Measurements from ENCODE around the gene SLC25A29.

DNA sequence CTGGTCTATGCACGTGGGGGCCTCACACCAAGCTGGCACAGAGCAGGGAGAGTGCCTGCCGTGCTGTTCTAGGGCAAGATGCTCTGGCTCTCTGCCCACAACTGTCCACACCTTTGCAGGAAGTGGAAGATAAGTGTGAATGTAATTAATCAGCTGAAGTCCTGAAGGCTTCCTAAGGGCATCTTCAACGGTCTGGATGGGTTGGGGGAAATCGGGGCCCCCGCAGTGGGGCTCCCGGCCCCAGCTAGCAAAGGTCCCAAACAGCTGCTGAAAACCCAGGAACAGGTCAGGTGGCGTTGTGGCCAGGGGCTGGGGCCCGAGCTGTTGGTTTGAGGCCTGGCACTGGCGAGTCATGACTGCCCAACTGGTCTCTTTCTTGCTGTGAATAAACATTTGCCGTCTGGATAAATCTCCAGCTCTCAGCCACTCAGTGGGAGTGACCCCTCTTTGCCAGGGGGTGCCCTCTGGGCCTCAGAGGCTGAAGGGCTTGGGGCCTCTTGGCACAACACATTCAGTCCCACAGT lies 6.7 kb upstream of the SLC25A29 start:
- TF ChIP-seq, protein P1, sequence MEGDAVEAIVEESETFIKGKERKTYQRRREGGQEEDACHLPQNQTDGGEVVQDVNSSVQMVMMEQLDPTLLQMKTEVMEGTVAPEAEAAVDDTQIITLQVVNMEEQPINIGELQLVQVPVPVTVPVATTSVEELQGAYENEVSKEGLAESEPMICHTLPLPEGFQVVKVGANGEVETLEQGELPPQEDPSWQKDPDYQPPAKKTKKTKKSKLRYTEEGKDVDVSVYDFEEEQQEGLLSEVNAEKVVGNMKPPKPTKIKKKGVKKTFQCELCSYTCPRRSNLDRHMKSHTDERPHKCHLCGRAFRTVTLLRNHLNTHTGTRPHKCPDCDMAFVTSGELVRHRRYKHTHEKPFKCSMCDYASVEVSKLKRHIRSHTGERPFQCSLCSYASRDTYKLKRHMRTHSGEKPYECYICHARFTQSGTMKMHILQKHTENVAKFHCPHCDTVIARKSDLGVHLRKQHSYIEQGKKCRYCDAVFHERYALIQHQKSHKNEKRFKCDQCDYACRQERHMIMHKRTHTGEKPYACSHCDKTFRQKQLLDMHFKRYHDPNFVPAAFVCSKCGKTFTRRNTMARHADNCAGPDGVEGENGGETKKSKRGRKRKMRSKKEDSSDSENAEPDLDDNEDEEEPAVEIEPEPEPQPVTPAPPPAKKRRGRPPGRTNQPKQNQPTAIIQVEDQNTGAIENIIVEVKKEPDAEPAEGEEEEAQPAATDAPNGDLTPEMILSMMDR (IDR thresholded peaks at IDR 0.05; ENCODE audit: borderline replicate concordance, extremely low read depth, low read length, poor library complexity, severe bottlenecking): no peak
- no peak for TF ChIP-seq EZH2 (IDR thresholded peaks at IDR 0.05; ENCODE audit: borderline replicate concordance, low read depth, low read length, severe bottlenecking)

All from DND-41 (cell line).